ENCODE results near the gene MT1H. TPM values are rescaled to one million over a fixed set of nuclear protein-coding genes. Genes with fewer than 3 reads are reported as not detected.
"Not testable (repeated sequence)": the region's sequence is repeated elsewhere in the genome, so short reads cannot be mapped to it uniquely, and the experiment has no call there.

The MT1H gene
- polyA plus RNA-seq, 4 donors, result 4.4 to 57.8 (median 10.6) TPM

- DNase-seq (ENCODE audit: low read depth in 4 of 4, low spot score in 3 of 4), result no peak
Observed at GRCh38 chr16:56662357-56663354, 7.0 kb upstream of the MT1H start.

GRCh38 chr16:56664506-56664905 is 5.1 kb upstream of the MT1H start:
- DNase-seq (ENCODE audit: low read depth in 4 of 4, low spot score in 3 of 4), result no peak

GRCh38 chr16:56665286-56666261 is 4.0 kb upstream of the MT1H start:
- not testable (repeated sequence) for DNase-seq (ENCODE audit: low read depth in 4 of 4, low spot score in 3 of 4)

GRCh38 chr16:56667581-56668571 is 1.7 kb upstream of the MT1H start, which contains the start of gene MT1G:
MT1G (minus strand) TSS chr16:56668065; CDS start chr16:56667993, 72 bp downstream.
- DNase-seq (ENCODE audit: low read depth in 4 of 4, low spot score in 3 of 4), result no peak

GRCh38 chr16:56669840-56670619 is 416 bp downstream of the MT1H start:
- DNase-seq (ENCODE audit: low read depth in 4 of 4, low spot score in 3 of 4), result no peak

GRCh38 chr16:56670620-56670934 is 963 bp downstream of the MT1H start:
- no peak for DNase-seq (ENCODE audit: low read depth in 4 of 4, low spot score in 3 of 4)

- not testable (repeated sequence) for DNase-seq (ENCODE audit: low read depth in 4 of 4, low spot score in 3 of 4)
Observed at GRCh38 chr16:56671691-56672090, 2.1 kb downstream of the MT1H start.

GRCh38 chr16:56672171-56672570 is 2.6 kb downstream of the MT1H start:
- not testable (repeated sequence) for DNase-seq (ENCODE audit: low read depth in 4 of 4, low spot score in 3 of 4)

- no peak for DNase-seq (ENCODE audit: low read depth in 4 of 4, low spot score in 3 of 4)
Observed at GRCh38 chr16:56672761-56673536, 3.3 kb downstream of the MT1H start.

GRCh38 chr16:56673921-56674320 is 4.3 kb downstream of the MT1H start:
- no peak for DNase-seq (ENCODE audit: low read depth in 4 of 4, low spot score in 3 of 4)

GRCh38 chr16:56674570-56674969 is 5.0 kb downstream of the MT1H start:
- DNase-seq (ENCODE audit: low read depth in 4 of 4, low spot score in 3 of 4), result not testable (repeated sequence)

- no peak for DNase-seq (ENCODE audit: low read depth in 4 of 4, low spot score in 3 of 4)
Observed at GRCh38 chr16:56675685-56676210, 6.1 kb downstream of the MT1H start.

GRCh38 chr16:56677474-56677873 is 7.9 kb downstream of the MT1H start:
- DNase-seq (ENCODE audit: low read depth in 4 of 4, low spot score in 3 of 4), result no peak

GRCh38 chr16:56679078-56679730 is 9.6 kb downstream of the MT1H start:
- no peak for DNase-seq (ENCODE audit: low read depth in 4 of 4, low spot score in 3 of 4)

GRCh38 chr16:56679818-56680217 is 10.2 kb downstream of the MT1H start:
- DNase-seq (ENCODE audit: low read depth in 4 of 4, low spot score in 3 of 4), result no peak

GRCh38 chr16:56681939-56682702 is 12.5 kb downstream of the MT1H start, which contains the start of gene MT1X:
MT1X (plus strand) TSS chr16:56682470; CDS start chr16:56682541, 71 bp downstream.
- DNase-seq (ENCODE audit: low read depth in 4 of 4, low spot score in 3 of 4), result peak in 3 of 4 donors; percentile 66 to 78 (median 72)
